ENCODE results near the gene STARD13.

Gene STARD13

DNA sequence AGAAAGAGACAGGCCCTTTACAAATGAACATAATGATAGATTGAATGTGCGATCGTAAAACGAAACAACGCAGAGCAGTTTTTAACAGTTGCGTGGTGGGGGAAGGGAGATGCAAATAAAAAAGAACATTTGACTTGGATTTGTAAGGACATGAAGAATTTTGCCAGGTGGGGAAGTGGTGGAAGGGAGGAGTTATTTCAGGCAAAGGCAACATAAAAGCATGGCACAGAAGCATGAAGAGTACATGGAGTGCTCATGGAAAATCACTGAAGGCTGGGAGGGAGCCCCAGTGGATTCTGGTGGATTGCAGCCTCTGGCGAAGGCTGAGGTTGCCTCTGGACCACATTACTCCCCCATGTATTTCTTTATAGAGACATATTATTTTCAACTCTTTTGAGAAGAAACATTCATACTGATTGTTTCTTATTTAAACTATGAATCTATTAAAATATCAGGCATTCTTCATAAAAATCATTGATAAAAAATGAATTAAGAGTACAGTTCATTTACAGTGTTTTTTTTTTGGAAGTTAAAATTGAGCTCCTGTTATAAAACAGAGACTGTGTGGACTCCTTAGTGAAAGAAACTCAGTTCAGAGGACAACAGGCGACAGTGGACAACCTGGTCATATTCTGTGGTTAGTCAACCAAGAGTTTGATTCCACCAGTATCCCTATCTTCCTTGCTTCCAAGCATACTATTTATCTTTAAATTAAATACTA, 57.5 kb downstream of the STARD13 start:
- CTCF ChIA-PET = interaction anchor here (0.6 to 3.2 kb wide), 36 partner anchors 9 to 497 kb away, joined by 3 to 14 read pairs (median 3); partner anchors contain the start of gene STARD13
- TF ChIP-seq, protein P1, sequence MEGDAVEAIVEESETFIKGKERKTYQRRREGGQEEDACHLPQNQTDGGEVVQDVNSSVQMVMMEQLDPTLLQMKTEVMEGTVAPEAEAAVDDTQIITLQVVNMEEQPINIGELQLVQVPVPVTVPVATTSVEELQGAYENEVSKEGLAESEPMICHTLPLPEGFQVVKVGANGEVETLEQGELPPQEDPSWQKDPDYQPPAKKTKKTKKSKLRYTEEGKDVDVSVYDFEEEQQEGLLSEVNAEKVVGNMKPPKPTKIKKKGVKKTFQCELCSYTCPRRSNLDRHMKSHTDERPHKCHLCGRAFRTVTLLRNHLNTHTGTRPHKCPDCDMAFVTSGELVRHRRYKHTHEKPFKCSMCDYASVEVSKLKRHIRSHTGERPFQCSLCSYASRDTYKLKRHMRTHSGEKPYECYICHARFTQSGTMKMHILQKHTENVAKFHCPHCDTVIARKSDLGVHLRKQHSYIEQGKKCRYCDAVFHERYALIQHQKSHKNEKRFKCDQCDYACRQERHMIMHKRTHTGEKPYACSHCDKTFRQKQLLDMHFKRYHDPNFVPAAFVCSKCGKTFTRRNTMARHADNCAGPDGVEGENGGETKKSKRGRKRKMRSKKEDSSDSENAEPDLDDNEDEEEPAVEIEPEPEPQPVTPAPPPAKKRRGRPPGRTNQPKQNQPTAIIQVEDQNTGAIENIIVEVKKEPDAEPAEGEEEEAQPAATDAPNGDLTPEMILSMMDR (IDR thresholded peaks at IDR 0.05; ENCODE audit: insufficient read depth, low read length, missing control alignments) = no peak

DNA sequence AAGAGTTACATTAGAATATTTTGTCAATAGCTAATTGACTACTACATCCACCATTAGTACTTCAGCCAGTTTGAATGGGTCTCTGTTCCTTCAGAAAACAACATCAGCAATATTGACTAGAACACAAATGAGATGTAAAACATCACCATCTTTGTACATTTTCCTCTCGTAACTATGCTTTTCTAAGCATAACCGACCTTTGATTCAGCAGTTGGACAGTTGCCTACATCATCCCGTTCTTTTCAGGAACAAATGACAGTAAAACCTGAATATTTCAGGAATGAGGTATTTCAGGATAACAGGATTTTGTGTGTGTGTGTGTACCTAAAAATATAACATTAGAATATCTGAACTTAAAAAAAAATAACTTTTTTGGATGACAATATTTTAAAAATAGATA, 60.9 kb downstream of the STARD13 start:
- DNase-seq (ENCODE audit: low read depth, low spot score) = no peak
- POLR2A ChIA-PET = no interaction called here
- TF ChIP-seq, protein P1 (IDR thresholded peaks at IDR 0.05; ENCODE audit: insufficient read depth, low read length, missing control alignments) = no peak
- no peak overlapping the region for H3K4me3 ChIP-seq (ENCODE audit: low read depth, low read length)
- CTCF ChIA-PET = interaction anchor here (1.9 kb wide), 1 partner anchor 121 kb away, joined by 4 read pairs; no protein-coding TSS in a partner anchor

More for the DNA sequence above, 57.5 kb downstream of the STARD13 start:
- DNase-seq (ENCODE audit: low read depth, low spot score) = no peak
- POLR2A ChIA-PET = interaction anchor here (0.6 kb wide), 1 partner anchor 88 kb away, joined by 3 read pairs; no protein-coding TSS in a partner anchor
- no peak overlapping the region for H3K4me3 ChIP-seq (ENCODE audit: low read depth, low read length)

DNA sequence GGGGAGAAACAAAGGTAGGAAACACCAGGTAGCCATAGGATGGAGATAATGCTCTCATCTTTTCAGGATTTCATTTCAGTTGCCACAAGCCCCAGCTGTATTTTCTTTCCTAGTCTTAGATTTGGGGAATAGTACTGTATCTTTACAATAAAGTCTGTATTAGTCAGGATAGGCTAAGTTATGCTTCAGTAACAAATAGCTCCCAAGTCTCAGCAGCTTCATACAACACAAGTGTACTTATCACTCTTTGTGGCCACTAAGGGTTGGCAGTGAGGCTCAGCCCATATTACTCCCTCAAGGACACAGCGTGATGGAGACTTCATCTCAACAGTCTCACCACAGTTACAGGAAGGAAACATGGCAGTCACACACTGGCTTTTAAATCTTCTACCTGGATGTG, 61.4 kb downstream of the STARD13 start:
- TF ChIP-seq, protein P1 (IDR thresholded peaks at IDR 0.05; ENCODE audit: insufficient read depth, low read length, missing control alignments) = no peak
- ChIA-PET POLR2A (no interaction called here), CTCF (interaction anchor here (0.5 to 2.3 kb wide), 3 partner anchors 16 to 121 kb away, joined by 3 to 7 read pairs (median 4); no protein-coding TSS in a partner anchor)

DNA sequence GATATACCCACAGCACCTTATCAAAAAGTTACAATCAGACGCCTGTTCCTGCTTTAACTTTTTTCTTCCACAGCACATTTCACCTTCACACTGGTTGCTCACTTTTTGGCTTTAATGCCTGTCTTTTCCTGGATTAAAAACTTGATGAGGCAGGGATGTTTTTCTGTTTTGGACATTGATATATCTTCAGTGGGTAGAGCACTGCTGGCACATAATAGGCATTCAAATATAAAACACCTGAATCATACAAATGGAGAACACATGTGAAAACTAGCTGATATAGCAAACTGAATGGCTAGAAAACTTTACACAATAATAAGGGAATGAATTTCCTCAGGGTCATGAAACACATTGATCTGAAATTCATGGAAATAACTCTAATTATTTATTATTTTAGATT, 65.6 kb downstream of the STARD13 start:
- TF ChIP-seq, protein P1 (IDR thresholded peaks at IDR 0.05; ENCODE audit: insufficient read depth, low read length, missing control alignments) = no peak
- CTCF ChIA-PET = interaction anchor here (0.9 to 1.8 kb wide), 2 partner anchors 8 to 9 kb away, joined by 5 read pairs; no protein-coding TSS in a partner anchor
- POLR2A ChIA-PET = no interaction called here
- DNase-seq (ENCODE audit: low read depth, low spot score) = no peak
- H3K4me3 ChIP-seq (ENCODE audit: low read depth, low read length) = no peak overlapping the region

More for the DNA sequence above, 61.4 kb downstream of the STARD13 start:
- no peak for DNase-seq (ENCODE audit: low read depth, low spot score)
- no peak overlapping the region for H3K4me3 ChIP-seq (ENCODE audit: low read depth, low read length)

DNA sequence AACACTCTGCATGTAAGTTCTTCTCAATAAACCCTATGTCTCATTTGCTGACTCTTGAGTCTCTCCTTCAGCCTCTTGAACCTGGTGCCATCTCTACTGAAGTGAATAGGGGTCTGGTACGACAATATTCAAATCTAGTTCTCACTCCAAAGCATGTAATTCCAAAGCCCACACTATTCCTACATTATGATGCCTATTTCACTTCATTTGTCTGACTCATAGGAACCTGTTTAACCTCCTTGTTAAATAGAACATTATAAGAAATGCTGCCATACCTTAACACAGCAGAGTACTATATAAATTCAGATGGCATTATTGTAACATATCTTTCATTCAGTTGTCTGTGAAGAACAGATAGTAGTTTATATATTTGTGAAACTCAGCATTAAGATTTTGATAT, 67.1 kb downstream of the STARD13 start:
- ChIA-PET CTCF (interaction anchor here (0.8 to 1.7 kb wide), 8 partner anchors 8 to 325 kb away, joined by 3 to 14 read pairs (median 4); partner anchors contain the start of gene STARD13), POLR2A (no interaction called here)
- no peak overlapping the region for H3K4me3 ChIP-seq (ENCODE audit: low read depth, low read length)
- TF ChIP-seq, protein P1 (IDR thresholded peaks at IDR 0.05; ENCODE audit: insufficient read depth, low read length, missing control alignments) = no peak
- DNase-seq (ENCODE audit: low read depth, low spot score) = no peak

DNA sequence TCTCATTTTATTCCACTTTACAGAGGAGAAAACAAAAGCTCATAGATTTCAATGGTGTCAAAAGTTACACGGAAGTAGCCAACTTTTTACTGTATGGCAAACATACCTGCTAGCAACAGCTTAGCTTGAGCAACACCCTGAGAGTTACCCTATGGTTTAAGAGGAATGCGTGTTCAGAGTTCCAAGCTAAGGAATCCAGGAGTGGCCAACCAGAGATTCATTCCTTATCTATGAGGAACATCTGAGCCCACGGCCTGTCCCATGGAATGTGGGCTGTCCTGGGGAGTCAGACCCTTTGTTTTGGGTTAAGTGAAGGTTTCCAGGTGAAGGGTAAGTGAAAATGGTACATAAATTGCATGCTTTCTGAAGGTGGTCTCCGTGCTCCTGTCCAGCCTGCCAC, 67.5 kb downstream of the STARD13 start:
- H3K4me3 ChIP-seq (ENCODE audit: low read depth, low read length) = no peak overlapping the region
- POLR2A ChIA-PET = no interaction called here
- CTCF ChIA-PET = interaction anchor here (0.8 to 1.7 kb wide), 9 partner anchors 8 to 325 kb away, joined by 3 to 14 read pairs (median 4); partner anchors contain the start of gene STARD13
- TF ChIP-seq, protein P1 (IDR thresholded peaks at IDR 0.05; ENCODE audit: insufficient read depth, low read length, missing control alignments) = no peak
- no peak for DNase-seq (ENCODE audit: low read depth, low spot score)

Measured in AG04449 (cell line).